Placental epithelial cell (primary cell): ENCODE measurements around the gene MRPL41. TPM values are rescaled to one million over a fixed set of nuclear protein-coding genes. Genes with fewer than 3 reads are reported as not detected.

Source experiments
- total RNA-seq: library from RNA; depleted of rRNA; stranded (reverse); fragments of >200 nt; gene quantifications from 2 replicates; pipeline ENCODE4 v1.2.3, GENCODE V29; 2012

Gene MRPL41
- total RNA-seq, result 29.8 and 32.6 TPM in 2 replicates

DNA sequence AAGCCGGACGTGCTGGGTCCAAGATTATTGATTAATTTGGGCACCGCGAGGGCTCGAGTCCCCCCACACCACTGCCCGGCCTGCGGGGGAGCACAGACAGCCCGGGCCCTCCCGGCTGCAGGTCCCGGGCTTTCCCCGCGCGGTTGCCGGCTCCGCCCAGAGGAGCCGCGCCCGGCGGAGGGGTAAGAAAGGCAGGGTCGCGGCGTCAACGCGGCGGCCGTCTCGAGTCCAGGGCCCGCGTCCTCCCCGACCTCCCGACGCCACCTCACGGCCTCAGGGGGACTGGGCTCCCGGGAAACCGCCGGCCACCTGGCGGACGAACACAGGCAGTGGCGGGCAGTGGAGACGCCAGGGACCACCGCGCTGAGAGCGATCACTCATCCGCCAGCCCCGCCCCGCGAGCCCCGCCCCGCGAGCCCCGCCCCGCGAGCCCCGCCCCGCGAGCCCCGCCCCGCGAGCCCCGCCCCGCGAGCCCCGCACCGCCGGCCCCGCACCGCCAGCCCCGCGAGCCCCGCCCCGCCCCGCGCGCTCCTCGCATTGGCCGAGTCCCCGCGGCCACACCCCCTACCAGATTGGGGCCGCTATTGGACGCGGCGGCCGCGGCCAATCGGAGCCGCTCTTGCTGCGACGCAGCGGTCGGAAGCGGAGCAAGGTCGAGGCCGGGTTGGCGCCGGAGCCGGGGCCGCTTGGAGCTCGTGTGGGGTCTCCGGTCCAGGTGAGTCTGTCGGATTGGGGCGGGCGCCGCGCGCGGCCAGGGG, at the start of gene MRPL41:
Gene MRPL41, plus strand, starts transcription at position 616 of the 758 bp plus-strand sequence. CDS start 203 bp downstream, outside the sequence.

GRCh38 chr9:137550231-137550621, 1.5 kb upstream of the MRPL41 start, which contains the start of gene PNPLA7:
PNPLA7 (minus strand) TSS chr9:137550402; CDS start chr9:137550197, 205 bp downstream.

GRCh38 chr9:137578518-137579258, 27.0 kb downstream of the MRPL41 start, which contains the start of gene DPH7:
DPH7 (minus strand) TSS chr9:137578925; CDS start chr9:137578777, 148 bp downstream.

GRCh38 chr9:137590469-137591383, 39.0 kb downstream of the MRPL41 start, which contains the start of gene ZMYND19:
ZMYND19 (minus strand) TSS chr9:137590512; CDS start chr9:137590263, 249 bp downstream.

Other genes with a start within 250 kb of the MRPL41 start
- gene NRARP, start 249.6 kb upstream of the MRPL41 start, total RNA-seq, result not detected in 2 replicates
- gene EXD3, start 128.7 kb upstream of the MRPL41 start, total RNA-seq, result 3.6 and 10.6 TPM in 2 replicates
- 0.39 and 0.43 TPM in 2 replicates for gene NOXA1, start 128.5 kb upstream of the MRPL41 start, total RNA-seq
- gene ENTPD8, start 110.5 kb upstream of the MRPL41 start, total RNA-seq, result not detected in 2 replicates
- 30.2 and 43.8 TPM in 2 replicates for gene NSMF, start 92.5 kb upstream of the MRPL41 start, total RNA-seq
- gene PNPLA7, start 1.5 kb upstream of the MRPL41 start, total RNA-seq, result 2.1 and 4.7 TPM in 2 replicates
- 17.1 and 17.3 TPM in 2 replicates for gene DPH7, start 27.0 kb downstream of the MRPL41 start, total RNA-seq
- gene ZMYND19, start 38.6 kb downstream of the MRPL41 start, total RNA-seq, result 15.7 and 16.8 TPM in 2 replicates
- 130 and 144 TPM in 2 replicates for gene ARRDC1, start 53.8 kb downstream of the MRPL41 start, total RNA-seq
- gene EHMT1, start 67.1 kb downstream of the MRPL41 start, total RNA-seq, result 74.1 and 89.1 TPM in 2 replicates